Liver (tissue), 9 donors: ENCODE results near the gene RFNG. TPM values are rescaled to one million over a fixed set of nuclear protein-coding genes. Genes with fewer than 3 reads are reported as not detected.

Source experiments
- DNase-seq: peaks from one replicate; pipeline ENCODE4 v3.0.0-alpha.2; 2017; ENCODE audit warnings: low spot score
- H3K27ac ChIP-seq, 2 donors: one replicate each; pipeline ENCODE4 v1.7.0; 2013; ENCODE audit warnings: inconsistent platforms in 2 of 2, low read length in 2 of 2, control low read depth in 1 of 2, low read depth in 1 of 2, mild to moderate bottlenecking in 1 of 2
- H3K27me3 ChIP-seq, 4 donors: one replicate each; pipeline versions ENCODE4 v1.6.1 to v1.7.0; 2013; ENCODE audit warnings: low read length in 3 of 4, inconsistent platforms in 1 of 4, mild to moderate bottlenecking in 1 of 4, moderate library complexity in 1 of 4; ENCODE audit not compliant: control insufficient read depth in 4 of 4, insufficient read depth in 4 of 4
- H3K36me3 ChIP-seq, 4 donors: one replicate each; pipeline versions ENCODE4 v1.6.1 to v1.7.0; 2013; ENCODE audit warnings: low read length in 3 of 4, mild to moderate bottlenecking in 3 of 4, low read depth in 1 of 4, moderate library complexity in 1 of 4; ENCODE audit not compliant: control insufficient read depth in 4 of 4, insufficient read depth in 3 of 4
- H3K4me1 ChIP-seq, 4 donors: one replicate each; pipeline versions ENCODE4 v1.6.1 to v1.7.0; 2013; ENCODE audit warnings: low read length in 3 of 4, mild to moderate bottlenecking in 3 of 4, moderate library complexity in 1 of 4; ENCODE audit not compliant: control insufficient read depth in 4 of 4, insufficient read depth in 4 of 4
- H3K4me3 ChIP-seq, 3 donors: one replicate each; pipeline versions ENCODE4 v1.6.1 to v1.7.0; 2013; ENCODE audit warnings: low read length in 3 of 3, control low read depth in 1 of 3, low read depth in 1 of 3, mild to moderate bottlenecking in 1 of 3
- H3K9ac ChIP-seq, 2 donors: one replicate each; pipeline ENCODE4 v1.7.0; 2013; ENCODE audit warnings: low read length in 2 of 2, mild to moderate bottlenecking in 2 of 2, moderate library complexity in 2 of 2, control low read depth in 1 of 2, low read depth in 1 of 2
- H3K9me3 ChIP-seq, 4 donors: one replicate each; pipeline versions ENCODE4 v1.6.1 to v1.7.0; 2013; ENCODE audit warnings: low read length in 3 of 4; ENCODE audit not compliant: control insufficient read depth in 4 of 4
- EGR1 ChIP-seq, 2 donors: IDR thresholded peaks; 2 replicates each; pipeline ENCODE4 v1.6.1; 2016 to 2018; ENCODE audit warnings: antibody characterized with exemption in 2 of 2, low read depth in 2 of 2
- FOXA1 ChIP-seq: IDR thresholded peaks from 2 replicates; pipeline ENCODE4 v1.6.1; 2016; ENCODE audit warnings: antibody characterized with exemption
- FOXA2 ChIP-seq: IDR thresholded peaks from 2 replicates; pipeline ENCODE4 v1.6.1; 2016; ENCODE audit warnings: antibody characterized with exemption
- GABPA ChIP-seq, 2 donors: IDR thresholded peaks in 1 of 2; conservative IDR thresholded peaks in 1 of 2; 2 replicates each; pipeline ENCODE4 v1.6.1; 2016; ENCODE audit warnings: antibody characterized with exemption in 2 of 2, mild to moderate bottlenecking in 1 of 2, moderate library complexity in 1 of 2
- HNF4A ChIP-seq, 2 donors: conservative IDR thresholded peaks; 2 replicates each; pipeline ENCODE4 v1.6.1; 2016; ENCODE audit warnings: antibody characterized with exemption in 2 of 2, mild to moderate bottlenecking in 2 of 2
- HNF4G ChIP-seq: IDR thresholded peaks from 2 replicates; pipeline ENCODE4 v1.6.1; 2016; ENCODE audit warnings: antibody characterized with exemption
- JUND ChIP-seq, 2 donors: IDR thresholded peaks; 2 replicates each; pipeline ENCODE4 v1.6.1; 2016; ENCODE audit warnings: antibody characterized with exemption in 2 of 2
- NR2F2 ChIP-seq: IDR thresholded peaks from 2 replicates; pipeline ENCODE4 v1.6.1; 2016; ENCODE audit warnings: antibody characterized with exemption
- RXRA ChIP-seq, 2 donors: IDR thresholded peaks; 2 replicates each; pipeline ENCODE4 v1.6.1; 2017 to 2018; ENCODE audit warnings: antibody characterized with exemption in 2 of 2, mild to moderate bottlenecking in 1 of 2
- TAF1 ChIP-seq: conservative IDR thresholded peaks from 2 replicates; pipeline ENCODE4 v1.6.1; 2016; ENCODE audit warnings: antibody characterized with exemption, mild to moderate bottlenecking
- YY1 ChIP-seq: IDR thresholded peaks from 2 replicates; pipeline ENCODE4 v1.6.1; 2016; ENCODE audit warnings: antibody characterized with exemption, mild to moderate bottlenecking
- whole genome bisulfite sequencing: extraction: QIAGEN DNeasy Blood & Tissue Kit; methylation state at CpG from one replicate; pipeline ENCODE4 v1.1.7; 2013; 5-methylcytosine and 5-hydroxymethylcytosine counted together
- polyA plus RNA-seq, 2 donors: library from polyadenylated mRNA; stranded (reverse) in 1 of 2; unstranded in 1 of 2; fragments of 200-250 nt in 1 of 2; fragments of >200 nt in 1 of 2; fragmentation: Nextera tagmentation in 1 of 2; extraction: Ambion mirVana in 1 of 2; gene quantifications; one replicate each; pipeline versions ENCODE4 v1.2.1 to v1.2.3, GENCODE V29; 2013 to 2015
- total RNA-seq, 2 donors: library from RNA; depleted of rRNA; stranded (reverse); fragments of >200 nt; gene quantifications; one replicate each; pipeline ENCODE4 v1.2.3, GENCODE V29; 2014
- TF ChIP-seq, protein P1 (sequence below): IDR thresholded peaks from 2 replicates; pipeline ENCODE4 v1.6.1; 2016; ENCODE audit warnings: antibody characterized with exemption
- TF ChIP-seq, protein P2 (sequence below): IDR thresholded peaks from 2 replicates; pipeline ENCODE4 v1.6.1; 2016; ENCODE audit warnings: antibody characterized with exemption
- donor health status: healthy.
- donor health status: healthy.
- donor health status: healthy.
- donor health status: healthy.
- donor health status: healthy.

Gene RFNG, protein sequence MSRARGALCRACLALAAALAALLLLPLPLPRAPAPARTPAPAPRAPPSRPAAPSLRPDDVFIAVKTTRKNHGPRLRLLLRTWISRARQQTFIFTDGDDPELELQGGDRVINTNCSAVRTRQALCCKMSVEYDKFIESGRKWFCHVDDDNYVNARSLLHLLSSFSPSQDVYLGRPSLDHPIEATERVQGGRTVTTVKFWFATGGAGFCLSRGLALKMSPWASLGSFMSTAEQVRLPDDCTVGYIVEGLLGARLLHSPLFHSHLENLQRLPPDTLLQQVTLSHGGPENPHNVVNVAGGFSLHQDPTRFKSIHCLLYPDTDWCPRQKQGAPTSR
- total RNA-seq (10 to 100 TPM; 15.0 to 23.7 TPM), polyA plus RNA-seq (10 to 100 TPM; 23.2 to 36.0 TPM)

DNA sequence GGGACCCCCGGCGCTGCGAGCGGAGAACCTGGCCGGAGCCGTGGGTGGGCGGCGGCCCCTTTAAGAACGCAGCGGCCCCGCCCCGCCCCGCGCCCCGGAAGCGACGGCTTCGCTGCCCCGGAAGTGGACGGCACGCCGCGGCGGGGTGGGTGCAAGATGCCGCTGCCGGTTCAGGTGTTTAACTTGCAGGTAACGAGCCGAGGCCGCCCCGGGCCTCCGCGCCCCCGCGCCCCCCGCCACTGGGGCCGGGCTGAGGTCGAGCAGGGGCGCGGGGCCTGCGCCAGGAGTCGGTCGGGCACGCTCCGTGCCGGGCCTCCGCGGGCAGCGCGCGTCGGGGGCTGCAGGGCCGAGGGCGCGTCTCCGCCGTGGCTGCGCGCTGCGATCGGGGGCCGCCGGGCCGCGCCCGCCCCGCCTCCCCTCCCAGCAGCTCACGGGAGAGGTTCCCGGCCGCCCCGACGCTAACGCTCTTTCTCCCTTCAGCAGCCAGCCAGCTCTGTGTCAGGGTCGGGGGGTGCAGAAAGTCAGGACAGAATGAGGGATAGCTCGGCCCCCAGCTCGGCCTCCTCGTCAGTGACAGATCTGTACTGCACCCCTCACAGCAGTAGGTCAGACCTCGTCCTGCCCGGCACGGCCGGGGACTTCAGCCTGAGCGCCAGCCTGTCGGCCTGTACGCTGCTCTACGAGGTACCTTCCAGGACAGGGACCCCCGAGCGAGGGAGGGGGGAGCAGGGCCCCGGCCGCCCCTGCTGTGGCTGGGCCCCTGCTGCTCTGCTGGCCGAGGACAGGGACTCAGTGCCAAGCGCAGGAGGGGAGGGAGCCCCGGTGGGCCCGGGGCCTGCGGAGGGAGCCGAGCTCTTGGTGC, at the start of gene RFNG, which contains the start of gene GPS1:
Gene RFNG (minus strand): TSS at position 36 of the 862 bp plus-strand sequence. CDS start 45 bp downstream, outside the sequence.
Gene GPS1 (plus strand): TSS at position 123 of the 862 bp plus-strand sequence. CDS start 34 bp downstream, at position 157.
- peak within 1 kb of the TSS in 1 of 2 donors; percentile 49 for H3K9ac ChIP-seq
- peak; percentile 85 for DNase-seq
- peaks cover 4 to 22% (median 13%) of the 10 kb centered on the region in 4 donors for H3K36me3 ChIP-seq
- peaks cover 23 to 63% (median 53%) of the 10 kb centered on the region in 4 donors for H3K4me1 ChIP-seq
- no peak for TF ChIP-seq YY1
- peak; percentile 63 to 88 for TF ChIP-seq GABPA (IDR thresholded peaks at IDR 0.05 in 1 of 2, conservative IDR thresholded peaks at IDR 0.05 in 1 of 2)
- H3K9me3 ChIP-seq, result no peaks in the 10 kb centered on the region
- H3K27me3 ChIP-seq, result no peaks in the 10 kb centered on the region
- peak within 1 kb of the TSS; percentile 82 to 94 (median 91) for H3K4me3 ChIP-seq
- peak within 1 kb of the TSS; percentile 34 to 60 for H3K27ac ChIP-seq
- WGBS, result under 1% methylated on average over 94 of the region's 94 CpGs

DNA sequence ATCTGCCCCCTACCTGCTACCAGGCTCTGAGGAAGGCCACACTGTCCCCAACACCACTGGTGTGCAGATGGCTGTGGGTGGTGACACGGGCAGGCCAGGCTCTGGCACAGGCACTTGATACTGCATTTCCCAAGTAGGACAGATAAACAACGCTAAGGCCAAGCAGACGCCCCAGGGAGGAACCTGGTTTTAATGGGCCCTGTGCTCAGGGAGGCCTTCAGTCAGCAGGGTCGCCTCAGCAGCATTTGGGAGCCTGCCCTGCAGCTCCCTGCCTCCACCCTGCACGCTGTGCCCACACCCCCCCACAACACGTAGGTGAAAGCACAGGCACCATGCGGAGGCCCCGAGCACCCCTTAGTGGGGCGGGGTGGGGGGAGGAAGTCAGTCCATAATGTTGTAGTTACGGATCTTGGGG, 49.7 kb upstream of the RFNG start:
- DNase-seq, result no peak
- Histone ChIP-seq H3K4me1 (peaks cover 34 to 84% (median 61%) of the 10 kb centered on the region in 4 donors), H3K27ac (peak overlapping the region; percentile 96 to 98), H3K4me3 (peak overlapping the region in 2 of 3 donors; percentile 2), H3K9me3 (no peaks in the 10 kb centered on the region), H3K27me3 (no peaks in the 10 kb centered on the region), H3K9ac (peak overlapping the region; percentile 3 to 8), H3K36me3 (no peaks in the 10 kb centered on the region)
- 41% methylated on average over 10 of the region's 10 CpGs for WGBS
- TF ChIP-seq EGR1 (IDR thresholded peaks at IDR 0.05; ENCODE audit: low read depth in 2 of 2) (no peak), HNF4A (conservative IDR thresholded peaks at IDR 0.05) (no peak), JUND (IDR thresholded peaks at IDR 0.05) (no peak), YY1 (peak; percentile 63), FOXA1 (no peak), FOXA2 (no peak), RXRA (IDR thresholded peaks at IDR 0.05) (peak in 1 of 2 donors; percentile 7), TAF1 (no peak), HNF4G (no peak), NR2F2 (no peak)
- TF ChIP-seq, protein P1, sequence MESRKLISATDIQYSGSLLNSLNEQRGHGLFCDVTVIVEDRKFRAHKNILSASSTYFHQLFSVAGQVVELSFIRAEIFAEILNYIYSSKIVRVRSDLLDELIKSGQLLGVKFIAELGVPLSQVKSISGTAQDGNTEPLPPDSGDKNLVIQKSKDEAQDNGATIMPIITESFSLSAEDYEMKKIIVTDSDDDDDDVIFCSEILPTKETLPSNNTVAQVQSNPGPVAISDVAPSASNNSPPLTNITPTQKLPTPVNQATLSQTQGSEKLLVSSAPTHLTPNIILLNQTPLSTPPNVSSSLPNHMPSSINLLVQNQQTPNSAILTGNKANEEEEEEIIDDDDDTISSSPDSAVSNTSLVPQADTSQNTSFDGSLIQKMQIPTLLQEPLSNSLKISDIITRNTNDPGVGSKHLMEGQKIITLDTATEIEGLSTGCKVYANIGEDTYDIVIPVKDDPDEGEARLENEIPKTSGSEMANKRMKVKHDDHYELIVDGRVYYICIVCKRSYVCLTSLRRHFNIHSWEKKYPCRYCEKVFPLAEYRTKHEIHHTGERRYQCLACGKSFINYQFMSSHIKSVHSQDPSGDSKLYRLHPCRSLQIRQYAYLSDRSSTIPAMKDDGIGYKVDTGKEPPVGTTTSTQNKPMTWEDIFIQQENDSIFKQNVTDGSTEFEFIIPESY, result no peak
- TF ChIP-seq, protein P2, sequence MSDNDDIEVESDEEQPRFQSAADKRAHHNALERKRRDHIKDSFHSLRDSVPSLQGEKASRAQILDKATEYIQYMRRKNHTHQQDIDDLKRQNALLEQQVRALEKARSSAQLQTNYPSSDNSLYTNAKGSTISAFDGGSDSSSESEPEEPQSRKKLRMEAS, result no peak
